SK-N-MC (cell line): ENCODE data around the gene WNT5A.

Experiments used
- DNase-seq: peaks from one replicate; pipeline ENCODE4 v3.0.0-alpha.2; 2011; ENCODE audit warnings: low read depth, low spot score
- H3K27ac ChIP-seq: fragments of 200-600 bp; sonication (generic); 2 replicates; pipeline ENCODE4 v1.5.1; 2016; ENCODE audit warnings: mixed run types
- H3K36me3 ChIP-seq: fragments of 200-600 bp; sonication (generic); 2 replicates; pipeline ENCODE4 v1.6.1; 2017; ENCODE audit warnings: antibody characterized with exemption, low read length, mixed read lengths; ENCODE audit not compliant: insufficient read depth
- H3K4me3 ChIP-seq: fragments of 200-600 bp; sonication (generic); 2 replicates; pipeline ENCODE4 v1.5.1; 2016
- H3K9ac ChIP-seq: fragments of 200-600 bp; sonication (generic); 2 replicates; pipeline ENCODE4 v1.8.0; 2017; ENCODE audit warnings: mixed run types, mixed read lengths; ENCODE audit not compliant: insufficient read length
- H3K9me3 ChIP-seq: fragments of 200-600 bp; sonication (generic); 2 replicates; pipeline ENCODE4 v1.6.1; 2017; ENCODE audit warnings: low read depth, mild to moderate bottlenecking, antibody characterized with exemption, low read length, moderate library complexity, mixed read lengths
- EZH2 ChIP-seq: fragments of 200-600 bp; sonication (generic); IDR thresholded peaks from one replicate; pipeline ENCODE4 v1.6.1; 2017; ENCODE audit warnings: antibody characterized with exemption
- FOXP2 ChIP-seq: optimal IDR thresholded peaks from 2 replicates; pipeline ENCODE3; 2011; ENCODE audit warnings: mild to moderate bottlenecking, moderate library complexity; ENCODE audit not compliant: insufficient read depth; ENCODE audit errors: extremely low read length, control extremely low read depth
- POLR2AphosphoS5 ChIP-seq: IDR thresholded peaks from 2 replicates; pipeline ENCODE4 v1.6.1; 2012; ENCODE audit warnings: mild to moderate bottlenecking, low read depth, low read length, borderline replicate concordance

The WNT5A gene

GRCh38 chr3:55480911-55481743, 6.0 kb downstream of the WNT5A start:
- H3K27ac ChIP-seq, result no peak overlapping the region
- H3K9ac ChIP-seq, result no peak overlapping the region
- H3K36me3 ChIP-seq, result peaks cover 18% of the 10 kb centered on the region
- TF ChIP-seq EZH2 (no peak), FOXP2 (no peak), POLR2AphosphoS5 (no peak)
- DNase-seq, result no peak
- no peaks in the 10 kb centered on the region for H3K9me3 ChIP-seq
- H3K4me3 ChIP-seq, result no peak overlapping the region

GRCh38 chr3:55477306-55478303, 9.5 kb downstream of the WNT5A start:
- DNase-seq, result no peak
- TF ChIP-seq FOXP2 (no peak), POLR2AphosphoS5 (no peak), EZH2 (no peak)
- no peak overlapping the region for H3K4me3 ChIP-seq
- H3K36me3 ChIP-seq, result peaks cover 20% of the 10 kb centered on the region
- no peaks in the 10 kb centered on the region for H3K9me3 ChIP-seq
- no peak overlapping the region for H3K27ac ChIP-seq
- H3K9ac ChIP-seq, result no peak overlapping the region

GRCh38 chr3:55476515-55476914, 10.6 kb downstream of the WNT5A start:
- no peak for TF ChIP-seq EZH2
- no peak for TF ChIP-seq FOXP2
- no peak for TF ChIP-seq POLR2AphosphoS5
- H3K27ac ChIP-seq, result no peak overlapping the region
- H3K9ac ChIP-seq, result no peak overlapping the region
- H3K36me3 ChIP-seq, result peaks cover 24% of the 10 kb centered on the region
- DNase-seq, result no peak
- H3K9me3 ChIP-seq, result no peaks in the 10 kb centered on the region
- no peak overlapping the region for H3K4me3 ChIP-seq

GRCh38 chr3:55474213-55474632, 12.9 kb downstream of the WNT5A start:
- Histone ChIP-seq H3K9me3 (no peaks in the 10 kb centered on the region), H3K9ac (no peak overlapping the region), H3K4me3 (no peak overlapping the region), H3K27ac (no peak overlapping the region), H3K36me3 (peaks cover 23% of the 10 kb centered on the region)
- DNase-seq, result no peak
- TF ChIP-seq EZH2 (no peak), FOXP2 (no peak), POLR2AphosphoS5 (no peak)

- Histone ChIP-seq H3K9ac (no peak overlapping the region), H3K9me3 (no peaks in the 10 kb centered on the region), H3K4me3 (no peak overlapping the region), H3K36me3 (peaks cover 23% of the 10 kb centered on the region), H3K27ac (no peak overlapping the region)
- no peak for DNase-seq
- TF ChIP-seq FOXP2, result no peak
- no peak for TF ChIP-seq EZH2
- TF ChIP-seq POLR2AphosphoS5, result no peak
Observed at GRCh38 chr3:55473788-55474187, 13.3 kb downstream of the WNT5A start.

- TF ChIP-seq EZH2, result no peak
- H3K9ac ChIP-seq, result no peak overlapping the region
- H3K36me3 ChIP-seq, result peaks cover 12% of the 10 kb centered on the region; the same call in 1 of the 2 replicates
- no peak for DNase-seq
- H3K9me3 ChIP-seq, result no peaks in the 10 kb centered on the region
- no peak overlapping the region for H3K27ac ChIP-seq
- no peak overlapping the region for H3K4me3 ChIP-seq
Observed at GRCh38 chr3:55471522-55472280, 15.4 kb downstream of the WNT5A start.

GRCh38 chr3:55471084-55471483, 16.0 kb downstream of the WNT5A start:
- Histone ChIP-seq H3K36me3 (peaks cover 10% of the 10 kb centered on the region; the same call in 1 of the 2 replicates), H3K27ac (no peak overlapping the region)

More at GRCh38 chr3:55471084-55471483, 16.0 kb downstream of the WNT5A start:
- TF ChIP-seq FOXP2, result no peak
- no peak for TF ChIP-seq POLR2AphosphoS5
- no peak for TF ChIP-seq EZH2
- no peaks in the 10 kb centered on the region for H3K9me3 ChIP-seq
- H3K9ac ChIP-seq, result no peak overlapping the region
- DNase-seq, result no peak
- H3K4me3 ChIP-seq, result no peak overlapping the region
